PC-9 (cell line): ENCODE measurements around the gene APRT. TPM values are rescaled to one million over a fixed set of nuclear protein-coding genes. Genes with fewer than 3 reads are reported as not detected.

ENCODE experiments used
- BruUV-seq: library from RNA; stranded (reverse); fragments of 400-500 nt; replicated peaks from 2 replicates; lab custom pipeline; 2021; lab: Mats Ljungman, UMichigan
- CTCF ChIA-PET: fragments of 300-600 bp; sonication (Branson Sonifier 250); formaldehyde crosslinking; loops from one replicate; lab custom pipeline; 2022; ENCODE audit warnings: antibody characterized with exemption; lab: Charles Lee
- POLR2A ChIA-PET: fragments of 300-600 bp; sonication (Branson Sonifier 250); formaldehyde crosslinking; loops from one replicate; lab custom pipeline; 2022; ENCODE audit warnings: antibody characterized with exemption; ENCODE audit not compliant: unreplicated experiment; lab: Charles Lee
- DNase-seq, 2 experiments: peaks; one replicate each; pipeline versions ENCODE4 v3.0.0 to v3.0.0-alpha.2; 2015 to 2022; ENCODE audit warnings: mixed read lengths in 1 of 2
- H2AFZ ChIP-seq: fragments of 200-600 bp; sonication (generic); 2 replicates; pipeline ENCODE4 v1.8.1; 2017; ENCODE audit warnings: antibody characterized with exemption
- H3F3A ChIP-seq: fragments of 200-600 bp; sonication (generic); 2 replicates; pipeline ENCODE4 v1.8.1; 2017; ENCODE audit warnings: antibody characterized with exemption, mild to moderate bottlenecking, low read depth; ENCODE audit not compliant: insufficient read depth
- H3K27ac ChIP-seq: fragments of 200-600 bp; sonication (generic); 2 replicates; pipeline ENCODE4 v1.6.1; 2016; ENCODE audit warnings: mixed run types
- H3K27me3 ChIP-seq: fragments of 200-600 bp; sonication (generic); 2 replicates; pipeline ENCODE4 v1.6.1; 2016; ENCODE audit warnings: low read depth, mixed run types; ENCODE audit not compliant: insufficient read depth
- H3K36me3 ChIP-seq: fragments of 200-600 bp; sonication (generic); 2 replicates; pipeline ENCODE4 v1.6.1; 2016; ENCODE audit warnings: low read depth, mixed run types
- H3K4me1 ChIP-seq: fragments of 200-600 bp; sonication (generic); replicated peaks from 2 replicates; pipeline ENCODE4 v1.6.1; 2016; ENCODE audit warnings: mixed run types; ENCODE audit not compliant: insufficient read depth
- H3K4me2 ChIP-seq: fragments of 200-600 bp; sonication (generic); 2 replicates; pipeline ENCODE4 v1.6.1; 2017; ENCODE audit warnings: mixed run types
- H3K4me3 ChIP-seq: fragments of 200-600 bp; sonication (generic); 2 replicates; pipeline ENCODE4 v1.6.1; 2016; ENCODE audit warnings: mixed run types
- H3K79me2 ChIP-seq: fragments of 200-600 bp; sonication (generic); 2 replicates; pipeline ENCODE4 v1.6.1; 2017; ENCODE audit warnings: low read depth, mixed run types
- H3K9me2 ChIP-seq: fragments of 200-600 bp; sonication (generic); 2 replicates; pipeline ENCODE4 v1.8.1; 2017; ENCODE audit warnings: mild to moderate bottlenecking; ENCODE audit not compliant: insufficient read depth
- H3K9me3 ChIP-seq: fragments of 200-600 bp; sonication (generic); 2 replicates; pipeline ENCODE4 v1.8.1; 2016; ENCODE audit warnings: low read depth; ENCODE audit not compliant: insufficient read depth
- H4K20me1 ChIP-seq: fragments of 200-600 bp; sonication (generic); 2 replicates; pipeline ENCODE4 v1.8.1; 2017; ENCODE audit not compliant: insufficient read depth
- EZH2 ChIP-seq: fragments of 200-600 bp; sonication (generic); IDR thresholded peaks from 2 replicates; pipeline ENCODE4 v1.8.0; 2017; ENCODE audit warnings: antibody characterized with exemption, low read depth
- intact Hi-C: fragments of 100-400 bp; cut with micrococcal nuclease; formaldehyde crosslinking; loops from one replicate; pipeline ENCODE4 v1.10.0; 2022; ENCODE audit not compliant: unreplicated experiment
- total RNA-seq: library from RNA; stranded (reverse); gene quantifications from 2 replicates; pipeline ENCODE4 v1.2.3, GENCODE V29; 2021
- TF ChIP-seq, protein P1 (sequence below): fragments of 200-600 bp; sonication (generic); conservative IDR thresholded peaks from 2 replicates; pipeline ENCODE4 v1.6.1; 2017; ENCODE audit warnings: mixed run types, antibody characterized with exemption, mild to moderate bottlenecking, moderate library complexity

The APRT gene
- total RNA-seq, 1 experiment from 2014 or later: 213 TPM

DNA sequence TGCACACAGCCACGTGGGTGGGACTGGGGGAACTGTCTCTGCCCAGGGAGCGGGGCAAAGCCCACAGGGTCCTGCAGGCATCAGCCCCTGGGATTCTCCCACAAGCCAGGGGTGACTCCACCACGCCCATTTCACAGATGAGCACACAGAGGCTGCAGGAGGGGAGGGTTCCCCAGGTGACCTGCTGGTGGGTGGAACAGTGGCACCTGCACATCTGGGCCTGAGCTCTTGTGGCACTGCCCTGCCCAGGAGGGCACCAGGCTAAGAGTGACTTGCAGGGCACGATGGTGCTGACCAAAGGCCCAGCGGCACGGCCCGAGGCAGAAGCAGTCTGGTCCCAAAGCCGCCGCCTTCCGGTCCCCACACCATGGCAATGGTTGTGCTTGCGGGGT, 50.6 kb downstream of the APRT start:
- Histone ChIP-seq H3K27ac (peak overlapping the region; percentile 63), H3K36me3 (no peaks in the 10 kb centered on the region), H4K20me1 (peaks cover 24% of the 10 kb centered on the region), H3K79me2 (peaks cover 76% of the 10 kb centered on the region), H3K4me3 (no peak overlapping the region; the same call in 1 of the 2 replicates), H3K4me2 (peak overlapping the region; percentile 83), H3F3A (peaks cover 77% of the 10 kb centered on the region), H3K9me3 (no peaks in the 10 kb centered on the region), H3K27me3 (no peaks in the 10 kb centered on the region), H3K4me1 (peaks cover 94% of the 10 kb centered on the region), H2AFZ (no peak overlapping the region), H3K9me2 (no peaks in the 10 kb centered on the region)
- peak in 1 of 2 experiments; percentile 81 for DNase-seq
- CTCF ChIA-PET: interaction anchor here (1.7 to 3.1 kb wide), 2 partner anchors 21 to 24 kb away, joined by 9 to 11 read pairs; no protein-coding TSS in a partner anchor
- intact Hi-C loops: loop anchor here (1.0 to 5.0 kb wide), 2 partner anchors 10 to 894 kb away; partner anchors contain the start of gene SLC7A5
- no TSS peak for BruUV-seq
- POLR2A ChIA-PET: interaction anchor here (0.5 to 1.1 kb wide), 6 partner anchors 10 to 972 kb away, joined by 3 to 6 read pairs (median 3); no protein-coding TSS in a partner anchor
- TF ChIP-seq, protein P1, sequence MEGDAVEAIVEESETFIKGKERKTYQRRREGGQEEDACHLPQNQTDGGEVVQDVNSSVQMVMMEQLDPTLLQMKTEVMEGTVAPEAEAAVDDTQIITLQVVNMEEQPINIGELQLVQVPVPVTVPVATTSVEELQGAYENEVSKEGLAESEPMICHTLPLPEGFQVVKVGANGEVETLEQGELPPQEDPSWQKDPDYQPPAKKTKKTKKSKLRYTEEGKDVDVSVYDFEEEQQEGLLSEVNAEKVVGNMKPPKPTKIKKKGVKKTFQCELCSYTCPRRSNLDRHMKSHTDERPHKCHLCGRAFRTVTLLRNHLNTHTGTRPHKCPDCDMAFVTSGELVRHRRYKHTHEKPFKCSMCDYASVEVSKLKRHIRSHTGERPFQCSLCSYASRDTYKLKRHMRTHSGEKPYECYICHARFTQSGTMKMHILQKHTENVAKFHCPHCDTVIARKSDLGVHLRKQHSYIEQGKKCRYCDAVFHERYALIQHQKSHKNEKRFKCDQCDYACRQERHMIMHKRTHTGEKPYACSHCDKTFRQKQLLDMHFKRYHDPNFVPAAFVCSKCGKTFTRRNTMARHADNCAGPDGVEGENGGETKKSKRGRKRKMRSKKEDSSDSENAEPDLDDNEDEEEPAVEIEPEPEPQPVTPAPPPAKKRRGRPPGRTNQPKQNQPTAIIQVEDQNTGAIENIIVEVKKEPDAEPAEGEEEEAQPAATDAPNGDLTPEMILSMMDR: no peak
- no peak for TF ChIP-seq EZH2

DNA sequence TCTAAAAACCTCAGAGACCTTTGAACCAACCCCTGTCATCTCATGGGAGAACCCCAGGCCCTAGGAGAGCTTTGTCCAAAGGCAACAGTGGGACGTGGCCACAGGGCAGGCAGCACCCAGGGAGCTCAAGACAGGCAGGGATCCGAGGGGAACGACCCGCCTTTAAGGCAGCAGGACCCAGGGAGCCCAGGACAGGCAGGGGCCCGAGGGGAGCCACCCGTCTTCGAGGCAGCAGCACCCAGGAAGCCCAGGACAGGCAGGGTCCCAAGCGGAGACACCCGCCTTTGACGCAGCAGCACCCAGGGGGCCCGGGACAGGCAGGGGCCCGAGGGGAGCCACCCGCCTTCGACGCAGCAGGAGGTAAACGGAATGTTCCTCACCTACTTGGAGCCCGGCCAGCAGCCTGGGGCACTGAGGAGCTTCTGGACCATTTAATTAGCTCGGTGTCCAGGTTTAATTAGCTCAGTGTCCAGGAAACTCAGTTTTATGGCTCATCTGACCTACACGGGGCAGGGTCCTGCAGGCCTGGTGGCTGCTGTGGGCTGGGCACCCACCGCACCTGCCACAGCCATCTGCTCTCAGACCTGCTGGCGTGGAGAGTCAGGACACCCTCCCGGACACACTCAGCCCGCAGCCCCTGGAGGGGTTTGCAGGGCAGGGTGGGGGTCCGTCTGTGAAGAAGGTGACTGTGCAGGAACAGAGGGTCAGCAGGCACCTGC, 51.1 kb downstream of the APRT start:
- H4K20me1 ChIP-seq: peaks cover 24% of the 10 kb centered on the region
- ChIA-PET CTCF (interaction anchor here (3.1 kb wide), 1 partner anchor 21 kb away, joined by 9 read pairs; no protein-coding TSS in a partner anchor), POLR2A (interaction anchor here (0.5 to 1.1 kb wide), 10 partner anchors 10 to 972 kb away, joined by 3 to 11 read pairs (median 4); partner anchors contain the start of genes APRT and MVD)
- H3K27ac ChIP-seq: 0 out of 2 replicates have a peak overlapping the region, but pooled peaks have one; percentile 18
- H3K36me3 ChIP-seq: no peaks in the 10 kb centered on the region
- intact Hi-C loops: loop anchor here (1.0 to 5.0 kb wide), 2 partner anchors 11 to 893 kb away; partner anchors contain the start of gene SLC7A5
- peak overlapping the region; percentile 7; the same call in 1 of the 2 replicates for H3K4me3 ChIP-seq
- peak overlapping the region; percentile 83 for H3K4me2 ChIP-seq
- H3K9me2 ChIP-seq: no peaks in the 10 kb centered on the region
- peaks cover 77% of the 10 kb centered on the region for H3F3A ChIP-seq
- no TSS peak for BruUV-seq
- peak; percentile 74 to 77 for DNase-seq
- peaks cover 94% of the 10 kb centered on the region for H3K4me1 ChIP-seq
- H3K79me2 ChIP-seq: peaks cover 71% of the 10 kb centered on the region
- no peaks in the 10 kb centered on the region for H3K9me3 ChIP-seq
- H3K27me3 ChIP-seq: no peaks in the 10 kb centered on the region
- H2AFZ ChIP-seq: no peak overlapping the region
- TF ChIP-seq, protein P1: no peak
- TF ChIP-seq EZH2: no peak

DNA sequence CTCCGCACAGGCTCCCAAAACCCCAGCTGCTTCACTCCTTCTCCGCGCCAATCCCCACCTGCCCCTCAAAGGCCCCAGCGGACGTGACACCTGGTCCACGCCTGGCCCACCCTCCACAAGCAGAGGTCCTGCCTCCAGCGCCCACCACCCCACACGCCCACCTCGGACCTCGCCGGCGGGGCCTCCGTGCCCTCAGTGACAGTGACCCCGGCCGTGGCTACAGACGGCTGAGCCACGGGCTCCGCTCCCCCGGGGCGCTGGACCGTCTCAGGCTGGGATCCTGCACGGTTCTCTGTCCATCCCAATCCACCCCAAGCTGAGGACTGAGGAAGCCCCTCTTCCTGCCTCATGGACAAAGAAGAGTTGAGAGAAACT, 51.8 kb downstream of the APRT start:
- no TSS peak for BruUV-seq
- Histone ChIP-seq H3K4me1 (peaks cover 96% of the 10 kb centered on the region), H3K9me3 (no peaks in the 10 kb centered on the region), H3K9me2 (no peaks in the 10 kb centered on the region), H3K36me3 (no peaks in the 10 kb centered on the region), H3K27me3 (no peaks in the 10 kb centered on the region), H3K27ac (0 out of 2 replicates have a peak overlapping the region, but pooled peaks have one; percentile 18), H3F3A (peaks cover 78% of the 10 kb centered on the region), H3K4me3 (no peak overlapping the region), H3K79me2 (peaks cover 68% of the 10 kb centered on the region), H4K20me1 (peaks cover 26% of the 10 kb centered on the region), H2AFZ (no peak overlapping the region), H3K4me2 (peak overlapping the region; percentile 83)
- intact Hi-C loops: loop anchor here (5.0 kb wide), 2 partner anchors 98 to 893 kb away; partner anchors contain the start of genes MVD and SLC7A5
- DNase-seq: no peak
- POLR2A ChIA-PET: interaction anchor here (0.6 to 1.1 kb wide), 6 partner anchors 20 to 717 kb away, joined by 3 to 35 read pairs (median 5); partner anchors contain the start of genes APRT and MVD
- TF ChIP-seq EZH2: no peak
- TF ChIP-seq, protein P1: no peak
- CTCF ChIA-PET: interaction anchor here (0.7 kb wide), 1 partner anchor 22 kb away, joined by 3 read pairs; no protein-coding TSS in a partner anchor

Other genes starting within 250 kb of the APRT start
- 76.4 and 78.4 TPM in 2 replicates for gene ZC3H18, start 241.5 kb downstream of the APRT start, total RNA-seq
- gene IL17C, start 173.4 kb downstream of the APRT start, total RNA-seq: not detected in 2 replicates
- 6.3 and 8.0 TPM in 2 replicates for gene CYBA, start 160.9 kb downstream of the APRT start, total RNA-seq
- gene MVD, start 148.8 kb downstream of the APRT start, total RNA-seq: 146 and 168 TPM in 2 replicates
- 1.3 and 2.0 TPM in 2 replicates for gene SNAI3, start 125.4 kb downstream of the APRT start, total RNA-seq
- gene RNF166, start 105.5 kb downstream of the APRT start, total RNA-seq: 25.6 and 29.4 TPM in 2 replicates
- 20.0 and 38.0 TPM in 2 replicates for gene CTU2, start 105.4 kb downstream of the APRT start, total RNA-seq
- 391 and 426 TPM in 2 replicates for gene PIEZO1, start 26.7 kb downstream of the APRT start, total RNA-seq
- 73.2 and 95.4 TPM in 2 replicates for gene CDT1, start 8.1 kb downstream of the APRT start, total RNA-seq
- gene GALNS, start 45.0 kb upstream of the APRT start, total RNA-seq: 62.3 and 75.7 TPM in 2 replicates
- 82.6 and 101 TPM in 2 replicates for gene TRAPPC2L, start 45.2 kb upstream of the APRT start, total RNA-seq
- gene PABPN1L, start 54.7 kb upstream of the APRT start, total RNA-seq: not detected in 2 replicates
- gene CBFA2T3, start 165.3 kb upstream of the APRT start, total RNA-seq: 0.88 and 1.0 TPM in 2 replicates